GM23338 (cell line): ENCODE data around the gene SNN.

Source experiments
- CREB1 ChIP-seq: fragments of 250-450 bp; sonication (Bioruptor Pico); IDR thresholded peaks from 2 replicates; pipeline ENCODE4 v1.5.0; 2020; ENCODE audit warnings: low read depth, mild to moderate bottlenecking, moderate library complexity
- CTCF ChIP-seq, 2 experiments: fragments of 200-600 bp in 1 of 2; sonication (generic) in 1 of 2; conservative IDR thresholded peaks; 2 replicates each; pipeline versions ENCODE4 v1.5.1 to v1.6.1; 2016 to 2017; ENCODE audit warnings: antibody characterized with exemption in 2 of 2, low read depth in 2 of 2, mild to moderate bottlenecking in 2 of 2, moderate library complexity in 1 of 2
- EZH2 ChIP-seq: fragments of 200-600 bp; sonication (generic); IDR thresholded peaks from one replicate; pipeline ENCODE4 v1.8.0; 2017; ENCODE audit warnings: antibody characterized with exemption, mild to moderate bottlenecking, low read depth; ENCODE audit not compliant: unreplicated experiment
- EZH2phosphoT487 ChIP-seq: fragments of 200-600 bp; sonication (generic); IDR thresholded peaks from one replicate; pipeline ENCODE4 v1.8.1; 2018; ENCODE audit warnings: antibody characterized with exemption; ENCODE audit not compliant: unreplicated experiment
- JUNB ChIP-seq: IDR thresholded peaks from one replicate; pipeline ENCODE4 v1.6.1; 2016; ENCODE audit warnings: antibody characterized with exemption; ENCODE audit not compliant: unreplicated experiment
- POLR2AphosphoS5 ChIP-seq: IDR thresholded peaks from 2 replicates; pipeline ENCODE4 v1.6.1; 2016; ENCODE audit warnings: antibody characterized with exemption, low read depth
- STAT1 ChIP-seq: IDR thresholded peaks from one replicate; pipeline ENCODE4 v1.6.1; 2016; ENCODE audit warnings: antibody characterized with exemption; ENCODE audit not compliant: unreplicated experiment
- ZNF114 ChIP-seq: fragments of 250-450 bp; sonication (Bioruptor Pico); IDR thresholded peaks from 2 replicates; pipeline ENCODE4 v1.5.0; 2020; ENCODE audit warnings: mild to moderate bottlenecking, moderate library complexity
- ZNF331 ChIP-seq: fragments of 250-450 bp; sonication (Bioruptor Pico); IDR thresholded peaks from 2 replicates; pipeline ENCODE4 v1.5.0; 2020; ENCODE audit warnings: low read depth, mild to moderate bottlenecking, moderate library complexity
- TF ChIP-seq, protein P1 (sequence below): IDR thresholded peaks from one replicate; pipeline ENCODE4 v1.6.1; 2018; ENCODE audit warnings: antibody characterized with exemption; ENCODE audit not compliant: unreplicated experiment

DNA sequence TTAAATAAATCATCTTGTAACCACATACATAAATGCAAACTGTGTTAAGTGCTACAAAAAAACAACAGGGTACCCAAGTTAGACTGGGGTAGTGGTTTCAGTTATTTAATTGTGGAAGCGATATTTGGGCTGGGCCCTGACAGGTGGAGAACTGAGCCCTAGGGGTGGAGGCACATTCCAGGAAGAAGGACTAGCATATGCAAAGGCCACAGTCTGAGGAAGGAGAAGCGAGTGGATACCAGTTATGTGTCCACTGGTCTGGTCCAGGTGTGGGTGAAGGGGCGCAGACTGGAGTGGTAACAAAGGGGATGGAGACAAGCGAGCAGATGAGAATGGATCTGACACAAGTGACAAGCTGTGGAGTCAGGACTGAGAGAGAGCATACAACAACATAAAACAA lies 51.5 kb downstream of the SNN start:
- TF ChIP-seq STAT1, result no peak
- TF ChIP-seq EZH2phosphoT487, result no peak
- no peak for TF ChIP-seq ZNF331 (CRISPR knock-in tag)
- TF ChIP-seq, protein P1, sequence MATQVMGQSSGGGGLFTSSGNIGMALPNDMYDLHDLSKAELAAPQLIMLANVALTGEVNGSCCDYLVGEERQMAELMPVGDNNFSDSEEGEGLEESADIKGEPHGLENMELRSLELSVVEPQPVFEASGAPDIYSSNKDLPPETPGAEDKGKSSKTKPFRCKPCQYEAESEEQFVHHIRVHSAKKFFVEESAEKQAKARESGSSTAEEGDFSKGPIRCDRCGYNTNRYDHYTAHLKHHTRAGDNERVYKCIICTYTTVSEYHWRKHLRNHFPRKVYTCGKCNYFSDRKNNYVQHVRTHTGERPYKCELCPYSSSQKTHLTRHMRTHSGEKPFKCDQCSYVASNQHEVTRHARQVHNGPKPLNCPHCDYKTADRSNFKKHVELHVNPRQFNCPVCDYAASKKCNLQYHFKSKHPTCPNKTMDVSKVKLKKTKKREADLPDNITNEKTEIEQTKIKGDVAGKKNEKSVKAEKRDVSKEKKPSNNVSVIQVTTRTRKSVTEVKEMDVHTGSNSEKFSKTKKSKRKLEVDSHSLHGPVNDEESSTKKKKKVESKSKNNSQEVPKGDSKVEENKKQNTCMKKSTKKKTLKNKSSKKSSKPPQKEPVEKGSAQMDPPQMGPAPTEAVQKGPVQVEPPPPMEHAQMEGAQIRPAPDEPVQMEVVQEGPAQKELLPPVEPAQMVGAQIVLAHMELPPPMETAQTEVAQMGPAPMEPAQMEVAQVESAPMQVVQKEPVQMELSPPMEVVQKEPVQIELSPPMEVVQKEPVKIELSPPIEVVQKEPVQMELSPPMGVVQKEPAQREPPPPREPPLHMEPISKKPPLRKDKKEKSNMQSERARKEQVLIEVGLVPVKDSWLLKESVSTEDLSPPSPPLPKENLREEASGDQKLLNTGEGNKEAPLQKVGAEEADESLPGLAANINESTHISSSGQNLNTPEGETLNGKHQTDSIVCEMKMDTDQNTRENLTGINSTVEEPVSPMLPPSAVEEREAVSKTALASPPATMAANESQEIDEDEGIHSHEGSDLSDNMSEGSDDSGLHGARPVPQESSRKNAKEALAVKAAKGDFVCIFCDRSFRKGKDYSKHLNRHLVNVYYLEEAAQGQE, result no peak
- TF ChIP-seq CTCF (conservative IDR thresholded peaks at IDR 0.05; ENCODE audit: low read depth in 2 of 2), result no peak
- no peak for TF ChIP-seq POLR2AphosphoS5
- no peak for TF ChIP-seq EZH2
- no peak for TF ChIP-seq JUNB
- no peak for TF ChIP-seq CREB1 (CRISPR knock-in tag)
- no peak for TF ChIP-seq ZNF114 (CRISPR knock-in tag)
